Right lobe of liver (tissue), 6 donors: Measurements from ENCODE around the gene TASOR. TPM values are rescaled to one million over a fixed set of nuclear protein-coding genes. Genes with fewer than 3 reads are reported as not detected.
"Not testable (repeated sequence)": the region's sequence is repeated elsewhere in the genome, so short reads cannot be mapped to it uniquely, and the experiment has no call there.

Source experiments
- ATAC-seq, 4 donors: fragments of 200-7000 bp; cut with Tn5 transposase; one replicate each; pipeline ENCODE4 v1.9.1; 2020; ENCODE audit warnings: mild to moderate bottlenecking in 4 of 4, moderate library complexity in 4 of 4
- DNase-seq, 3 donors: peaks; one replicate each; pipeline ENCODE4 v3.0.0-alpha.2; 2020
- H3K27ac ChIP-seq, 3 donors: fragments of 200-600 bp; one replicate each; pipeline ENCODE4 v1.8.0; 2022
- H3K27me3 ChIP-seq, 2 donors: fragments of 200-600 bp; one replicate each; pipeline ENCODE4 v1.8.0; 2022
- H3K36me3 ChIP-seq, 4 donors: fragments of 200-600 bp; sonication (generic) in 1 of 4; one replicate each; pipeline versions ENCODE4 v1.5.1 to v1.8.0; 2017 to 2022; ENCODE audit warnings: control low read depth in 1 of 4
- H3K4me1 ChIP-seq, 4 donors: fragments of 200-600 bp; sonication (generic) in 1 of 4; one replicate each; pipeline versions ENCODE4 v1.5.1 to v1.8.0; 2017 to 2022; ENCODE audit warnings: control low read depth in 1 of 4
- H3K4me3 ChIP-seq, 3 donors: fragments of 200-600 bp; one replicate each; pipeline ENCODE4 v1.8.0; 2022
- H3K9me3 ChIP-seq, 4 donors: fragments of 200-600 bp; sonication (generic) in 1 of 4; one replicate each; pipeline versions ENCODE4 v1.5.1 to v1.8.0; 2017 to 2022; ENCODE audit warnings: control low read depth in 1 of 4
- POLR2A ChIP-seq: fragments of 450-650 bp; IDR thresholded peaks from one replicate; pipeline ENCODE4 v1.6.1; 2017; ENCODE audit warnings: antibody characterized with exemption, mild to moderate bottlenecking
- WGBS: methylation state at CpG from one replicate; pipeline ENCODE4 v1.1.6; 2018; ENCODE audit warnings: low coverage, low lambda C conversion rate; ENCODE audit not compliant: insufficient coverage; ENCODE audit errors: missing lambda C conversion rate; 5-methylcytosine and 5-hydroxymethylcytosine counted together
- intact Hi-C, 2 donors: fragments of 100-400 bp; cut with DNase I; formaldehyde crosslinking; loops; one replicate each; pipeline versions ENCODE4 v1.11.2 to v1.14.1; 2022
- total RNA-seq, 6 experiments: library from RNA; depleted of rRNA in 2 of 6; stranded (reverse); fragments of >200 nt in 2 of 6; fragmentation: NEBNext Ultra II Directional in 3 of 6; extraction: Animal tissue kit (Norgen Biotek cat#: 25700) in 3 of 6; gene quantifications; one replicate each; pipeline versions ENCODE4 v1.1.0 to v1.2.4, GENCODE V29; 2016 to 2023
- TF ChIP-seq, protein P1 (sequence below), 4 donors: fragments of 200-600 bp in 3 of 4; fragments of 450-650 bp in 1 of 4; IDR thresholded peaks; one replicate each; pipeline versions ENCODE4 v1.5.1 to v1.8.0; 2016 to 2022; ENCODE audit warnings: antibody characterized with exemption in 4 of 4, mild to moderate bottlenecking in 2 of 4
- donor health status: DM: no; HTN: yes; CAD: no.
- donor health status: DM: no; HTN: no; CAD: no.
- donor health status: DM: no; HTN: no; CAD: no.
- donor health status: DM: no; HTN: yes; CAD: no.
- donor health status: DM: no; HTN: yes; CAD: no.

Gene TASOR
- total RNA-seq, 6 experiments from 2014 or later = 13.7 to 31.0 (median 21.5) TPM

DNA sequence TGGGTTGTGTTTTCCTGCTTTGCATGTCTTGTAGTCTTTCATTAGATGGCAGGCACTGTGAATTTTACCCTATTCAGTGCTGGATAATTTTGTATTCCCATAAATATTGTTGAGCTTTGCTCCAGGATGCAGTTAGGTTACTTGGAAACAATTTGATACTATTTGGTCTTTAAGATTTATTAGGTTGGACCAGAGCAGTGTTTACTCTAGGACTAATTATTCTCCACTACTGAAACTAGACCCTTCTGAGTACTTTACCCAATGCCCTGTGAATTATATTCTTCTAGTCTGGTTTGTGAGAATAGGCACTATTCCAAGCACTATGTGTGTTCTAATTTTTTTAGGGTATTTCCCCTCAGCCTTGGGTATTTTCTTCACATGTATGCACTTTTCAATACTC, 37.8 kb upstream of the TASOR start:
- Histone ChIP-seq H3K27me3 (no peaks in the 10 kb centered on the region), H3K9me3 (no peaks in the 10 kb centered on the region), H3K27ac (no peak overlapping the region), H3K36me3 (no peaks in the 10 kb centered on the region), H3K4me1 (no peaks in the 10 kb centered on the region), H3K4me3 (no peak overlapping the region)
- DNase-seq (no peak), ATAC-seq (no peak)
- intact Hi-C loops = no loop called here
- no peak for TF ChIP-seq POLR2A
- TF ChIP-seq, protein P1, sequence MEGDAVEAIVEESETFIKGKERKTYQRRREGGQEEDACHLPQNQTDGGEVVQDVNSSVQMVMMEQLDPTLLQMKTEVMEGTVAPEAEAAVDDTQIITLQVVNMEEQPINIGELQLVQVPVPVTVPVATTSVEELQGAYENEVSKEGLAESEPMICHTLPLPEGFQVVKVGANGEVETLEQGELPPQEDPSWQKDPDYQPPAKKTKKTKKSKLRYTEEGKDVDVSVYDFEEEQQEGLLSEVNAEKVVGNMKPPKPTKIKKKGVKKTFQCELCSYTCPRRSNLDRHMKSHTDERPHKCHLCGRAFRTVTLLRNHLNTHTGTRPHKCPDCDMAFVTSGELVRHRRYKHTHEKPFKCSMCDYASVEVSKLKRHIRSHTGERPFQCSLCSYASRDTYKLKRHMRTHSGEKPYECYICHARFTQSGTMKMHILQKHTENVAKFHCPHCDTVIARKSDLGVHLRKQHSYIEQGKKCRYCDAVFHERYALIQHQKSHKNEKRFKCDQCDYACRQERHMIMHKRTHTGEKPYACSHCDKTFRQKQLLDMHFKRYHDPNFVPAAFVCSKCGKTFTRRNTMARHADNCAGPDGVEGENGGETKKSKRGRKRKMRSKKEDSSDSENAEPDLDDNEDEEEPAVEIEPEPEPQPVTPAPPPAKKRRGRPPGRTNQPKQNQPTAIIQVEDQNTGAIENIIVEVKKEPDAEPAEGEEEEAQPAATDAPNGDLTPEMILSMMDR (IDR thresholded peaks at IDR 0.05) = no peak

DNA sequence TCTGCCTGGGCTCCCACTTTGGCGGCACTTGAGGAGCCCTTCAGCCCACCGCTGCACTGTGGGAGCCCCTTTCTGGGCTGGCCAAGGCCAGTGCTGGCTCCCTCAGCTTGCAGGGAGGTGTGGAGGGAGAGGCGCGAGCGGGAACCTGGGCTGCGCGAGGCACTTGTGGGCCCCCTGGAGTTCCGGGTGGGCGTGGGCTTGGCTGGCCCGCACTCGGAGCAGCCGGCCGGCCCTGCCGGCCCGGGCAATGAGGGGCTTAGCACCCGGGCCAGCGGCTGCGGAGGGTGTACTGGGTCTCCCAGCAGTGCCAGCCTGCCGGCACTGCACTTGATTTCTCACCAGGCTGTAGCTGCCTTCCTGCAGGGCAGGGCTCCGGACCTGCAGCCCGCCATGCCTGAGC, 35.7 kb upstream of the TASOR start:
- WGBS = no CpG with 5 or more reads among the region's 21 CpGs
- H3K27me3 ChIP-seq, H3K36me3 ChIP-seq, H3K4me3 ChIP-seq, H3K4me1 ChIP-seq, intact Hi-C loops, ATAC-seq, H3K27ac ChIP-seq, H3K9me3 ChIP-seq, DNase-seq: not testable (repeated sequence)

DNA sequence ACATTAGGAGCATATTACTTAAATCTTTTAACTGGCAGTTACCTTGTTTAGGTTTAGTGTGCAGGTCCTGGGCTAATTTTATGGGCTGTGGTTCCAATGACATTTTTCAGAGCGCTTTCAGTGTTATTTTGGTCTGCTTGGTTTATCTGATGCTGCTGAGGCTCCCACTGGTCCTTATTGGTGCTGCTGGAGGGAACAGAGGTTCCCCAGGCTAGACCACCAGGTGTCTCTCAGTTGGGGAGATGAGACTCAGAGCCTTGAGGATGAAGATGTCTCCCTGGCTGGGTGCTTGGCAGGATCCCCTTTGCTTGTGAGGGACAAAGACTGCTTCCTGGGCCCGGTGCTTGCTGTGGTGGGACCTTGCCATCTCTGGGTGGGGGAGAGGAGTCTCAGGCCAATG, 28.3 kb upstream of the TASOR start:
- no peak for ATAC-seq
- no peaks in the 10 kb centered on the region for H3K4me1 ChIP-seq
- H3K9me3 ChIP-seq = no peaks in the 10 kb centered on the region
- intact Hi-C loops = no loop called here
- WGBS = 91% methylated on average over 1 of the region's 2 CpGs
- no peak for DNase-seq
- H3K27me3 ChIP-seq = no peaks in the 10 kb centered on the region
- H3K27ac ChIP-seq = no peak overlapping the region
- no peak overlapping the region for H3K4me3 ChIP-seq
- no peaks in the 10 kb centered on the region for H3K36me3 ChIP-seq
- TF ChIP-seq, protein P1 (IDR thresholded peaks at IDR 0.05) = no peak
- TF ChIP-seq POLR2A = no peak

DNA sequence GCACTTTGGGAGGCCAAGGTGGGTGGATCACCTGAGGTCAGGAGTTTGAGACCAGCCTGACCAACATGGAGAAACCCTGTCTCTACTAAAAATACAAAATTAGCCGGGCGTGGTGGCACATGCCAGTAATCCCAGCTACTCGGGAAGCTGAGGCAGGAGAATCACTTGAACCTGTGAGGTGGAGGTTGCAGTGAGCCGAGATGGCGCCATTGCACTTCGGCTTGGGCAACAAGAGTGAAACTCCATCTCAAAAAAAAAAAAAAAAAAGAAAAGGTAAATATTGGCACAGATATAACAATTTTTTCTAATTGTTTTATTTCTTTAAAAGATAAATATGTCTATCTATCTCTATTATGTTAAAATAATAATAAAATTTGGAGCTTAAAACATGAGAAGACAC, 24.3 kb upstream of the TASOR start:
- DNase-seq, H3K36me3 ChIP-seq, H3K27me3 ChIP-seq, intact Hi-C loops, H3K9me3 ChIP-seq, H3K4me1 ChIP-seq, H3K27ac ChIP-seq, H3K4me3 ChIP-seq, ATAC-seq: not testable (repeated sequence)
- WGBS = 60% methylated on average over 4 of the region's 6 CpGs
- TF ChIP-seq, protein P1 (IDR thresholded peaks at IDR 0.05) = peak in 1 of 4 donors; percentile 9

DNA sequence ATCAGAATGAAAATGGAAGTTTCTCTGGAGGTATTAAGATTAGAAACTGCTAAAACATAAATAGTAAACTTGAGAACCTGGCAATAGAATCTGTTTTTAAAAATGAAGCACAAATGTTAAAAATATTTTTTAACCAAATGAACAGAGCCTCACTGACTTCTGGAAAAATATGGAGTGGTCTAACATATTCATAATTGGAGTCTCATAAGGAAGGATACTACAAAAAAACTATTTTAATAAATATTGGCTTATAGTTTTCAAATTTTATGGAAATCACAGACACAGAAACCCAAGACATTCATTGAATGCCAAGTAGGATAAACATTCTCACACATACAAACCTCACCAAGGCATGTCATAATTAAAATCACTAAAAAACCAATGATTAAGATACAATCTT, 23.6 kb upstream of the TASOR start:
- ATAC-seq = no peak
- Histone ChIP-seq H3K9me3 (no peaks in the 10 kb centered on the region), H3K4me3 (no peak overlapping the region), H3K27ac (no peak overlapping the region), H3K36me3 (no peaks in the 10 kb centered on the region), H3K27me3 (no peaks in the 10 kb centered on the region), H3K4me1 (no peaks in the 10 kb centered on the region)
- TF ChIP-seq POLR2A = no peak
- TF ChIP-seq, protein P1 (IDR thresholded peaks at IDR 0.05) = no peak
- DNase-seq = no peak
- intact Hi-C loops = no loop called here
